ENCODE results near the gene OGFOD3.
"Not testable (repeated sequence)": the region's sequence is repeated elsewhere in the genome, so short reads cannot be mapped to it uniquely, and the experiment has no call there.

Gene OGFOD3, protein sequence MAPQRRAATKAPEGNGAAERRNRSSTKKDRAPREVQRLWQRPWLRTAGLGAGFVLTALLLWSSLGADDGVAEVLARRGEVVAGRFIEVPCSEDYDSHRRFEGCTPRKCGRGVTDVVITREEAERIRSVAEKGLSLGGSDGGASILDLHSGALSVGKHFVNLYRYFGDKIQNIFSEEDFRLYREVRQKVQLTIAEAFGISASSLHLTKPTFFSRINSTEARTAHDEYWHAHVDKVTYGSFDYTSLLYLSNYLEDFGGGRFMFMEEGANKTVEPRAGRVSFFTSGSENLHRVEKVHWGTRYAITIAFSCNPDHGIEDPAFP

GRCh38 chr17:82418001-82418986, at the start of gene OGFOD3, which contains the start of gene HEXD:
OGFOD3 (minus strand) TSS chr17:82418586; CDS start chr17:82418485, 101 bp downstream.
HEXD (plus strand) TSS chr17:82418347; CDS start chr17:82419800, 1,453 bp downstream.
- peak; percentile 65 for DNase-seq

- no peak for DNase-seq
These were observed 46.7 kb upstream of the OGFOD3 start for GRCh38 chr17:82465023-82465603.

- no peak for DNase-seq
These were observed 46.2 kb upstream of the OGFOD3 start for GRCh38 chr17:82464567-82464929.

- no peak for DNase-seq
These were observed 45.7 kb upstream of the OGFOD3 start for GRCh38 chr17:82463925-82464566.

GRCh38 chr17:82463391-82463790, 45.0 kb upstream of the OGFOD3 start:
- no peak for DNase-seq

DNA sequence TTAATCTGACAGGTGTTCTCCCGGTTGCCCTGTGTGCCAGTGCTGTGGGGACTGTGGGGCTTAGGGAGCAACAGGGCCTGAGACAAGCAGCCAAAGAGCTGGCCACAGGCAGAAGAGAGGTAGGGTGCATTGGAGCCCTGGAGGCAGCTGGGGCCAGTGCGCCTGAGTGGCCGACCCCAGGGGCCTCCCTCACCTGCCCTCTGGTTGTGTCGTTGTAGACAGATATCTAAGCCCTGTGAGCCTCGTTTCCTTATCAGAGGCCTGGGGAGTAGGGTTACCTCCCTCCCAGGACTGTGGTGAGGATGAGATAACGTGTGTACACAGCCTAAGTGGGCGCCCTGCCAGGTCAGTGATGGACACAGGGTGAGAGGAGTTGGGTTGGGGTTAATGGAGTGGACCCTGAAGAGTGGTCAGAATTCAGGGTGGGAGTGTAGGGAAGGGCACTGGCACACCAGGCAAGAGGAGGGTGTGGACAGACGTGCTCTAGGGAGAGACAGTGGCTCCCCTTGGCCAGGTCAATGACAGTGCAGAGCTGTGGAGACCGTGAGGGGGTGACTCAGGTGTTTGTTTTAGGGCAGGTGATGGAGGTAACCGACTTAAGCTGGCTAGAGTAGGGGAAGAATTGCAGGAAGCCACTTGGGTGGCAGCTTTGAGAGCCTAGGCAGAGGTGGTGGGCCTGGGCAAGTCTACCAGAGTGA, 43.6 kb upstream of the OGFOD3 start:
- DNase-seq: no peak

- DNase-seq: not testable (repeated sequence)
These were observed 41.5 kb upstream of the OGFOD3 start for GRCh38 chr17:82459936-82460335.

DNA sequence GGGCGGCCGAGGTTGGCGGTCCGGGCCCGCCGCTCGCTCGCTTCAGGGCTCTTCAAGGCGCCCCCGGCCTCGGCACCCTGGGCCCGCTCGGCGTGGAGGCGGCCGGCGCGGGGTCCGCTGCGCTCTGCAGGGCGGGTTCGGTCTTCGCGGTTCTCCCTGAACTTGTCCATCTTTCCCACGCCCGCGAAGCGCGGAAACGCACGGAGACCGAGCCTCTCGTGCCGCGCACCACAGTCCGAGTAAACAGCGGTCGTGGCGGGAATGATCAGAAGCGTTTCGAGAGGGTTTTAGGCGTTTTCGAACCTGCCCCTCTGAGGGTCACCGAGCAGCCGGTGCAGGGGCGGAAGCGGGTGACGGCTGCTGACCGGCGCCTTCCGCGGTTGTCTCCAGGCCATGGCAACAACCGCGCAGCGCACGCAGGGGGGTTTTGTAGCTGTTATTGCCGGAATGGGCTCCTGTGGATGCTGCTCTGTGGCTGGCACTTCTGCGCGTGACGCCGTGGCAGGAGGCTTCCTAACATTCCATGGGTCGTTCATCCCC, 40.6 kb upstream of the OGFOD3 start:
- DNase-seq: no peak

DNA sequence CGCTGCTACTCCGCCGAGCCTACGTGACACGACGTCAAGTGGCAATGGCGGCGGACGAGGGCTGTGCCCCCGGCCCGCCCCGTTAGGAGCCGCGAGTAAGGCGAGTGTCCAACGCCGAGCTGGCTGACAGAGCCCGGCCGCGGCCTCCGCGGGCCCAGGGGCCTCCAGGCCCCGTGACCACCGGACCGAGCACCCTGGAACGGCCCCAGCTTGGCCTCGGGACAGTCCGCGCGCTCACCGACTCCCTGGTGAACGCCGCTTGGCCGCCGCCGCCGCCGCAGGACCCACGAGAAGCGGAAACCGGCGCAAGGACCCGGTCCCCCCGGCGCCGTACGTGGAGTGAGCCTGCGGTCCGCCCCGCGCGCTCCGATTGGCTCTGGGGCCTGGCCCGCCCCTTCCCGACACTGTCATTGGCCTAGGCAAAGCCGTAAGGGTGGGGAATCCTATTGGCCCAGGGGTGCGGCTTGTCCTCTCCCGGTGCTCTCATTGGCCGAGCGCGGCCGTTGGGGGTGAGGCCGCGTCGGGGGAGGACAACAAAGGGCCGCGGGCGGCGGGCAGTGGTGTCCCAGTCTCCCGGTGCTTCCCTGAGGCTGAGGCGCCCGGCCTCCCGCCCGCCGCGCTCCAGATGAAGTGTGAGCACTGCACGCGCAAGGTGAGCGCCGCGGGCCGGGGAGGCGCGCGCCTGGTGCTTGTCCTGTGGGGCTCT, 39.9 kb upstream of the OGFOD3 start, which contains the start of gene NARF:
TSS of gene NARF (plus strand) at position 563 of the 706 bp plus-strand sequence. CDS start at position 626, 63 bp downstream.
- DNase-seq: peak; percentile 85

GRCh38 chr17:82457929-82458178, 39.5 kb upstream of the OGFOD3 start:
- no peak for DNase-seq

GRCh38 chr17:82457073-82457928, 38.9 kb upstream of the OGFOD3 start:
- DNase-seq: no peak

DNA sequence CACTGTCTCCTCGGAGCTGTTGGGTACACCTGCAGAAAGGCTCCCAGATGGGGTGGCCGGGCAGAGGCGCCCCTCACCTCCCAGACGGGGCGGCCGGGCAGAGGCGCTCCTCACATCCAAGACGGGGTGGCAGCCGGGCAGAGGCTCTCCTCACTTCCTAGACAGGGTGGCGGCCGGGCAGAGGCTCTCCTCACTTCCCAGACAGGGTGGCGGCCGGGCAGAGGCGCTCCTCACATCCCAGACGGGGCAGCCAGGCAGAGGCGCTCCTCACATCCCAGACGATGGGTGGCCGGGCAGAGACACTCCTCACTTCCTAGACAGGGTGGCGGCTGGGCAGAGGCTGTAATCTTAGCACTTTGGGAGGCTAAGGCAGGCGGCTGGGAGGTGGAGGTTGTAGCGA, 35.3 kb upstream of the OGFOD3 start:
- DNase-seq: not testable (repeated sequence)

DNA sequence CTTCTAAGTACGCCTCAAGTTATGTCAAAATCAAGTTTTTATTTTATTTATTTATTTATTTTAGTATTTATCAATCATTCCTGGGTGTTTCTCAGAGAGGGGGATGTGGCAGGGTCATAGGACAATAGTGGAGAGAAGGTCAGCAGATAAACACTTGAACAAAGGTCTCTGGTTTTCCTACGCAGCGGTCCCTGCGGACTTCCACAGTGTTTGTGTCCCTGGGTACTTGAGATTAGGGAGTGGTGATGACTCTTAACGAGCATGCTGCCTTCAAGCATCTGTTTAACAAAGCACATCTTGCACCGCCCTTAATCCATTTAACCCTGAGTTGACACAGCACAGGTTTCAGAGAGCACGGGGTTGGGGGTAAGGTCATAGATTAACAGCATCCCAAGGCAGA, 34.8 kb upstream of the OGFOD3 start:
- DNase-seq: not testable (repeated sequence)

- DNase-seq: no peak
These were observed 33.8 kb upstream of the OGFOD3 start for GRCh38 chr17:82452162-82452561.

DNA sequence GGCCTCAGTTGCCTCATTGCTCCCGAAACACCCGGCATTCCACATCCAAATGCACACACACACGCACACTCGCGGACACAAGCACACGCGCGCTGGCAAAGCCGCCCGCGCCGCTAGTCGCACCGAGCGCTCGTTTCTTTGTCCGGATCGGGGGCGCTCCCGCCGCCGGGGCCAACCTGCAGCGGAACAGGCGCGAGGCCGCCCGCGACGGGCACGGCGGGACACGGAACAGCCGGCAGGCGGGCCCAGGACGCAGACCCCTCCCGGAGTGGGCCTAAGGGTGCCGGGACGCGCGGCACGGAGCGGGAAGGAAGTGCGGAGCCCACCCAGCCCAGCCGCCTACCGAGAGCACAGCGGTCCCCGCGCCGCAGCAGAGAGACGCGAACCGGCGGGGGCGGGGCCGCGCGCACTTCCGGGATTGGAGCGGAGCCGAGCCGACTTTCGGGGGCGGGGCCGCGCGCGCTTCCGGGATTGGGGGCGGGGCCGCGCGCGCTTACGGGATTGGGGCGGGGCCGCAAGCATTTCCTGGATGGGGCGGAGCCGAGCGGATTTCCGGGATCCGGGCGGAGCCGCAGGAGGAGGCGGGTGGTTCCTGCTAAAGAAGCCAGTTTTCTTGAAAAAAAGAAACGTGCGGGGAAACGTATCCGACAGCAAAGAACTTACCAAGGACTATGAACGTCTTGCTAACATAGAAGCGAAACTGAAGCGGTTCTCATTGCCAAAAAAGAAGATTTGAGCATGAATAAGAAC, 32.1 kb upstream of the OGFOD3 start, which contains the start of gene CYBC1:
TSS of gene CYBC1 (minus strand) at position 396 of the 750 bp plus-strand sequence. CDS start 1,498 bp downstream, outside the sequence.
- DNase-seq: peak; percentile 40

GRCh38 chr17:82449883-82450356, 31.5 kb upstream of the OGFOD3 start:
- DNase-seq: no peak

DNA sequence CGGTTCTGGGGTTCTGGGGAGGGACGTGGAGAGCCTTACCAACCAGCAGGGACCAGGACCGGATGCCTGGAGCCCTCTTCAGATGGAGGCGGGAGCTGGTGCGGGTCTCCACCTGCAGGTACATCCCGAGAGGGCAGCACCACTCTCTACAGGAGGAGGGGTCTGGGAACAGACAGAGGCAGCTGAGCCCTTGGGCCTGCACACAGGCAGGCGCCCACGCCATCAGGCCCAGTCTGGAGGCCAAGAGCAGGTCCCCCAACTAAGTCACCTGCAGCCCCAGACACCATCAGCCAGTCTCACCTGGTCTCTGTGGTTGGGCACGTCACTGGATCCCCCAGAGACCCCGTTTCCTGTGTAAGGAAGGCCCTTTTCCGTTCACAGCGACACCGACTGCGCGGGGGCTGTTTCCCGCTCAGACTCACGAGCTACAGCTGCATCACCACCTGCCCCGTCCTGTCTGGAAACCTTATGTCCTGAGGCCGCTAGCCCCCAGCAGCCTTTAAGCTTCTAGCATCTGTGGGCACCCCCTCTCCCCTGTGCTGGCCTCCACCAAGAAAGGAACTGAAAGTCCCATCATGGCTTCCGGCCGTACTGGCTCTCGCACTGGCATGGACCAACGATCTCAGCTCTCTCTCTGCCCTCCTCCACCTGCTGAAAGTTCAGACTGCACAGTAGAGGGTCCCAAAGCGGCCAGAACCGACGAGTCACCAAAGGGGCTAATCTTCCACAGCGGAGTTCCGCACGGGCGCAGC, 30.9 kb upstream of the OGFOD3 start:
- DNase-seq: peak; percentile 8

- DNase-seq: no peak
These were observed 29.5 kb upstream of the OGFOD3 start for GRCh38 chr17:82447876-82448275.

- DNase-seq: no peak
These were observed 28.3 kb upstream of the OGFOD3 start for GRCh38 chr17:82446649-82447048.

Data from NCI-H1417 treated with DMSO at 0.1 percent for 48 hours (cell line).